IPS DF 6.9 (cell line): ENCODE measurements around the gene C1D.
"Not testable (repeated sequence)": the region's sequence is repeated elsewhere in the genome, so short reads cannot be mapped to it uniquely, and the experiment has no call there.

ENCODE experiments used
- DNase-seq: peaks from one replicate; pipeline ENCODE4 v3.0.0-alpha.2; 2013; ENCODE audit warnings: low read depth, low spot score
- H3K27ac ChIP-seq: one replicate; pipeline ENCODE4 v1.5.1; 2013; ENCODE audit warnings: low read length, control low read depth
- H3K27me3 ChIP-seq: 2 replicates; pipeline ENCODE4 v1.6.1; 2013; ENCODE audit warnings: mild to moderate bottlenecking, low read length; ENCODE audit not compliant: control insufficient read depth, insufficient read depth
- H3K36me3 ChIP-seq: 2 replicates; pipeline ENCODE4 v1.6.1; 2013; ENCODE audit warnings: low read length; ENCODE audit not compliant: control insufficient read depth, insufficient read depth
- H3K4me1 ChIP-seq: 2 replicates; pipeline ENCODE4 v1.6.1; 2013; ENCODE audit warnings: low read length; ENCODE audit not compliant: control insufficient read depth, insufficient read depth
- H3K4me3 ChIP-seq: 2 replicates; pipeline ENCODE4 v1.5.1; 2013; ENCODE audit warnings: mild to moderate bottlenecking, low read length
- H3K9me3 ChIP-seq: 2 replicates; pipeline ENCODE4 v1.6.1; 2013; ENCODE audit warnings: low read length, inconsistent platforms; ENCODE audit not compliant: control insufficient read depth, insufficient read depth
- WGBS: extraction: QIAGEN DNeasy Blood & Tissue Kit; methylation state at CpG from one replicate; pipeline ENCODE4 v1.1.7; 2013; ENCODE audit warnings: mixed read lengths, missing lambda C conversion rate; ENCODE audit not compliant: insufficient read length, insufficient coverage; 5-methylcytosine and 5-hydroxymethylcytosine counted together

Gene C1D

DNA sequence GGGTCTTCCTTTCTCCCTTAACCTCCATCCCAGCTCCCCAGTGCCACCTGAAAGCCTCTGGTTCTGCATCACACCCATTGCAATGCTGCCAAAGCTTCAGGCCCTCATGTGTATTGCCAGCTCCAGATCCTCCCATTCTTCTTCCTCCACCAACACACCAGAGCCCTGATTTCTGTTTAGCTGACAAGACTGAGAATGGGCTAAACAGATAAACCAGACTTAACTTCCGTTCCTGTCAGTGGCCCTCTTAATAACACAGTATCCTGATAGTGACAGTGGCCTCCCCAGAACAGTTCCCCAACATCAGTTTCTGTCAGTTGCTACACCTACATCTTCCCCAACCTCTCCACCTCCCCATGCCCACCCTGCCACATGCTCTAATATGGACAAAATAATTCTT, 31.3 kb upstream of the C1D start:
- no peaks in the 10 kb centered on the region for H3K9me3 ChIP-seq
- no peaks in the 10 kb centered on the region for H3K36me3 ChIP-seq
- H3K4me1 ChIP-seq: no peaks in the 10 kb centered on the region
- no CpG with 5 or more reads among the region's 1 CpG for WGBS
- no peak overlapping the region for H3K27ac ChIP-seq
- DNase-seq: no peak
- H3K4me3 ChIP-seq: no peak overlapping the region
- H3K27me3 ChIP-seq: no peaks in the 10 kb centered on the region

DNA sequence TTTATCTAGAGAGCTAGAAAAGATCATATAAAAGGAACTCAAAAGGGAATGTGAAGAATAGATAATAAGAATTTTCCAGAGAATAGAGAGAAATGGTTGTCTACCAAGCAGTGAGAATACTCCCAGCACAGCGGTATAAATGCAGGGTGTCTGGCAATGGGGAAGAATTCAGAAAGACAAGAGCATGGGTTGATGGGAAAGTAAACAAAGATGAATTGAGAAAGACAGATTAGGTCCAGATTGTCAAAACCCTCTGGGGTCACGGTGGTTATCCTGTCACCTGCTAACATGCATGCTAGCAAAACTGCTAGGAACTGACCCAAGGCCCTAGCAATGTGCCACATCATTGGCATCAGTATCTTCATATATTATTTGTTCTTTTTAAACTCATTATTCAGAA, 30.8 kb upstream of the C1D start:
- Histone ChIP-seq H3K27me3 (no peaks in the 10 kb centered on the region), H3K4me3 (no peak overlapping the region), H3K4me1 (no peaks in the 10 kb centered on the region), H3K36me3 (no peaks in the 10 kb centered on the region), H3K9me3 (no peaks in the 10 kb centered on the region), H3K27ac (no peak overlapping the region)
- no peak for DNase-seq
- no CpG with 5 or more reads among the region's 2 CpGs for WGBS

- Histone ChIP-seq H3K36me3 (no peaks in the 10 kb centered on the region), H3K4me1 (no peaks in the 10 kb centered on the region), H3K9me3 (no peaks in the 10 kb centered on the region), H3K27me3 (no peaks in the 10 kb centered on the region), H3K27ac (no peak overlapping the region), H3K4me3 (no peak overlapping the region)
- DNase-seq: no peak
- WGBS: no CpG with 5 or more reads among the region's 2 CpGs
Measured at GRCh38 chr2:68091439-68092034, 28.7 kb upstream of the C1D start.

DNA sequence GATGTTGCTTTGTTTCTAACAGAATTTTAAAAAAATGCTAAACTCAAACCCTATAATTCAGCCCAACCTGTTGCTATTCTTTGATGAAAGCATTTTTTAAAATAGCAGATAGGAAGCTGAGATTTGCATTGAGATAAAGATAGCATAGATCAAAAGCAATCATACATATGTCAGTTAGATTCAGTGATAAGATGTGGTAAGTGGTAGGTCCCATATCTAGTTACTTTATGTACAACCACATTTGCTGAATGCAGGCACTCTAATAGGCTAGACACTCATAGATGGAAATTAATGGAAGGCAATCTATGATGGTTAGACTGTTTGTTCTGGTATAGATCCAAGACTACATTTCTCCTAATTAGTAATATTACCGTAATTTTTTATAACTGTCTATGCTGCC, 27.2 kb upstream of the C1D start:
- no peak for DNase-seq
- WGBS: no CpG with 5 or more reads among the region's 1 CpG
- H3K36me3 ChIP-seq: no peaks in the 10 kb centered on the region
- no peak overlapping the region for H3K27ac ChIP-seq
- no peaks in the 10 kb centered on the region for H3K27me3 ChIP-seq
- no peaks in the 10 kb centered on the region for H3K4me1 ChIP-seq
- H3K4me3 ChIP-seq: no peak overlapping the region
- no peaks in the 10 kb centered on the region for H3K9me3 ChIP-seq

DNA sequence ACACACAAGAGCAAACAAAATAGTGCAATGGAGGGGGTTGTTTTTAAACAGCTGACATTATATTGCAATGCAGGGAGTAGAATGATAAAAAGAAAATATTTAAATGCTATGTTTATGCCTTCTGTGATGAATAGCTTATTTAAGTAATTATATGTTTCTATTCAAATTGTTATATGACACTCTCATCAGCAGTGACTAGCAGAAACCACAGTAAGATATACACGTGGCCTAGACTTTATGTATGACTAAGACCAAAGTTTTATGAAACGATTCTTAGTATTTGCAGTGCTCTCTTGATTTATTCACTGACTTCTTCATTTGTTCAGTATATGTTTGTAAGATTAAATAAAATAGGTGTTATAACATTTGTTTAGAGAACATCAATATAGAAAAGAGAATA, 26.1 kb upstream of the C1D start:
- no peaks in the 10 kb centered on the region for H3K36me3 ChIP-seq

GRCh38 chr2:68086166-68086565, 23.4 kb upstream of the C1D start:
- no peak overlapping the region for H3K27ac ChIP-seq
- no peaks in the 10 kb centered on the region for H3K36me3 ChIP-seq
- no peaks in the 10 kb centered on the region for H3K27me3 ChIP-seq
- H3K4me1 ChIP-seq: no peaks in the 10 kb centered on the region
- no peaks in the 10 kb centered on the region for H3K9me3 ChIP-seq
- H3K4me3 ChIP-seq: no peak overlapping the region
- WGBS: no CpG with 5 or more reads among the region's 4 CpGs
- no peak for DNase-seq

More for the DNA sequence above, 26.1 kb upstream of the C1D start:
- no peak overlapping the region for H3K4me3 ChIP-seq
- no peaks in the 10 kb centered on the region for H3K9me3 ChIP-seq
- no peak overlapping the region for H3K27ac ChIP-seq
- no peaks in the 10 kb centered on the region for H3K27me3 ChIP-seq
- DNase-seq: no peak
- H3K4me1 ChIP-seq: no peaks in the 10 kb centered on the region
- no CpG with 5 or more reads among the region's 2 CpGs for WGBS

GRCh38 chr2:68083346-68083745, 20.5 kb upstream of the C1D start:
- WGBS: no CpG with 5 or more reads among the region's 1 CpG
- H3K36me3 ChIP-seq: no peaks in the 10 kb centered on the region

GRCh38 chr2:68074050-68074449, 11.2 kb upstream of the C1D start:
- no peaks in the 10 kb centered on the region for H3K4me1 ChIP-seq
- no CpG with 5 or more reads among the region's 6 CpGs for WGBS
- no peak overlapping the region for H3K4me3 ChIP-seq
- no peak for DNase-seq
- no peaks in the 10 kb centered on the region for H3K9me3 ChIP-seq
- H3K27me3 ChIP-seq: no peaks in the 10 kb centered on the region
- no peak overlapping the region for H3K27ac ChIP-seq
- H3K36me3 ChIP-seq: no peaks in the 10 kb centered on the region

More at GRCh38 chr2:68083346-68083745, 20.5 kb upstream of the C1D start:
- Histone ChIP-seq H3K4me1 (no peaks in the 10 kb centered on the region), H3K27ac (no peak overlapping the region), H3K4me3 (no peak overlapping the region), H3K9me3 (no peaks in the 10 kb centered on the region), H3K27me3 (no peaks in the 10 kb centered on the region)
- no peak for DNase-seq

DNA sequence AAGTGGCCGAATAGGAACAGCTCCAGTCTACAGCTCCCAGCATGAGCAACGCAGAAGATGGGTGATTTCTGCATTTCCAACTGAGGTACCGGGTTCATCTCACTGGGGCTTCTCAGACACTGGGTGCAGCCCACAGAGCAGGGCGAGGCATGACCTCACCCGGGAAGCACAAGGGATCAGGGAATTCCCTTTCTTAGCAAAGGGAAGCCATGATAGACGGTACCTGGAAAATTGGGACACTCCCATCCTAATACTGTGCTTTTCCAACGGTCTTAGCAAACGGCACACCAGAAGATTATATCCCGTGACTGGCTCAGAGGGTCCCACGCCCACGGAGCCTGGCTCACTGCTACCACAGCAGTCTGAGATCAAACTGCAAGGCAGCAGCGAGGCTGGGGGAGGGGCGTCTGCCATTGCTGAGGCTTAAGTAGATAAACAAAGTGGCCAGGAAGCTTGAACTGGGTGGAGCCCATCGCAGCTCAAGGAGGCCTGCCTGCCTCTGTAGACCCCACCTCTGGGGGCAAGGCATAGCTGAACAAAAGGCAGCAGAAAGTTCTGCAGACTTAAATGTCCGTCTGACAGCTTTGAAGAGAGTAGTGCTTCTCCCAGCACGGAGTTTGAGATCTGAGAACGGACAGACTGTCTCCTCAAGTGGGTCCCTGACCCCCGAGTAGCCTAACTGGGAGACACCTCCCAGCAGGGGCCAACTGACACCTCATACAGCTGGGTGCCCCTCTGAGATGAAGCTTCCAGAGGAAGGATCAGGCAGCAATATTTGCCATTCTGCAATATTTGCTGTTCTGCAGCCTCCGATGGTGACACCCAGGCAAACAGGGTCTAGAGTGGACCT, 1.2 kb upstream of the C1D start:
- not testable (repeated sequence) for H3K4me1 ChIP-seq, DNase-seq, H3K9me3 ChIP-seq, H3K27ac ChIP-seq, H3K27me3 ChIP-seq, H3K36me3 ChIP-seq, H3K4me3 ChIP-seq
- no CpG with 5 or more reads among the region's 19 CpGs for WGBS

DNA sequence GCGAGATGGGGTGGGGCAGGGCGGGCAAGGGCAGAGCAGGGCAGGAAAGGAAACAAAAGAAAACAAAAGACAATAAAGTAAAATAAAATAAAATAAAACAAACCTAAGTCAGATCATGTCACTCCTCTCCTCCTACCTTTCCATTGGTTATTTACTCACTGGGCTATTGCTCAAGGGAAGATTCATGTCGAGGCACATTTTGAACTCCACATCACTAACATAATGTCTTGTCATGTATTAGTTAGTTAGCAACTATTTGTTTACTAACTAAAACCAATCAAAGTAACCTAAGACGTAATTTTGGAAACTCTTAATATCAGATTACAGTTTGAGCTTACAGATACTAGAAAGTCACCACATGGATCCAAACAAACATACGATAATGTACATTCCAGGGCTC, 2.2 kb downstream of the C1D start:
- Histone ChIP-seq H3K27me3 (no peaks in the 10 kb centered on the region), H3K9me3 (no peaks in the 10 kb centered on the region), H3K4me3 (no peak overlapping the region), H3K27ac (no peak overlapping the region), H3K36me3 (no peaks in the 10 kb centered on the region), H3K4me1 (peaks cover 3% of the 10 kb centered on the region; the same call in 1 of the 2 replicates)
- no peak for DNase-seq
- no CpG with 5 or more reads among the region's 5 CpGs for WGBS
